AG10803 (cell line): ENCODE results near the gene CNNM1.

Experiments used
- DNase-seq: peaks from one replicate; pipeline ENCODE4 v3.0.0; 2010; ENCODE audit warnings: low read depth
- H3K4me3 ChIP-seq: 2 replicates; pipeline ENCODE4 v1.5.1; 2011; ENCODE audit warnings: mild to moderate bottlenecking, low read length, control low read depth
- CTCF ChIP-seq: conservative IDR thresholded peaks from 2 replicates; pipeline ENCODE4 v1.5.1; 2011; ENCODE audit warnings: mild to moderate bottlenecking, low read length, control low read depth, inconsistent platforms

CNNM1 gene

DNA sequence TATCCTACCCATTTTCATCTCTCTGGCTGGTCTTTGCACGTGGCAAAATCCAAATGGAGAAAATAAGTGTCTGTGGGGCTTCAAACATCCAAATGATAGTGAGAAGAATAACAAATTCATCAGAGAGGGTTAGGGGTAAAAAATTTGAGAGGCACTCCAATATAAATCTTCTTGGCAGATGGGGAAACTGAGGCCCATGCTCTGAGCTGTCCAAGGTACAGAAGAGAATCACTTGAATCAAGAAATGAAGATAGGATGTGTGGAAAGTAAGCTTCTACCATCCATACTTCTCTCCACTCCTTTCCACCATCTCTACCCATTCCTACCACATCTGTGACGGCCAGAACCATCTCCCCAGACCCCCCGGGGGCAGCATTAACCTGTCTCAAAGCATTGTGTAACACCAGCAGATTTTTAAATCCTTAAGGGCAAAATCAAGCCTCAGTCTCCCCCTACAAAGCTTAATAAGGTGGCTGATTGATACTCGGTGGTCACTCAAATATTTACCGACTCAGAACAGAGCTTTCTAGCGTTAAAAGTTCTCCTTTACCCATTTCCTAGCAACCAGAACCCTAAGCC lies 100.5 kb downstream of the CNNM1 start:
- peak overlapping the region; percentile 100 for H3K4me3 ChIP-seq
- no peak for TF ChIP-seq CTCF
- no peak for DNase-seq

DNA sequence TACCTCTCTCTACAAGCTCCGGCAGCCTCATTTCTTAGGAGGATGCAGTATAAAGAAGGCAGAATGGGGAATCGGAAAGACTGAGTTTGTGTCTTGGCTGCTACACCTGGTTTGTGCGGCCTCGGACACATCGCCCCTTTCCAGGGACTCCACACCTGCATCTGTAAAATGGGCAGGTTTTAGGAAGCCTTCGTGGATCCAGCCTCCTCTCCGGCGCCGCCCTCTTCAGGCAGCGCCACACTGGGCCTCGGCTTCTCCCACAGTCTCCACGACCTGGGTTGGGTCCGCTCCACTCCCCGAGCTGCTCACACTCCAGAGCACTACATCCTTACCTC lies 100.9 kb downstream of the CNNM1 start:
- TF ChIP-seq CTCF = peak; percentile 14; the same call in 1 of the 2 replicates
- peak overlapping the region; percentile 100 for H3K4me3 ChIP-seq
- peak; percentile 35 for DNase-seq

DNA sequence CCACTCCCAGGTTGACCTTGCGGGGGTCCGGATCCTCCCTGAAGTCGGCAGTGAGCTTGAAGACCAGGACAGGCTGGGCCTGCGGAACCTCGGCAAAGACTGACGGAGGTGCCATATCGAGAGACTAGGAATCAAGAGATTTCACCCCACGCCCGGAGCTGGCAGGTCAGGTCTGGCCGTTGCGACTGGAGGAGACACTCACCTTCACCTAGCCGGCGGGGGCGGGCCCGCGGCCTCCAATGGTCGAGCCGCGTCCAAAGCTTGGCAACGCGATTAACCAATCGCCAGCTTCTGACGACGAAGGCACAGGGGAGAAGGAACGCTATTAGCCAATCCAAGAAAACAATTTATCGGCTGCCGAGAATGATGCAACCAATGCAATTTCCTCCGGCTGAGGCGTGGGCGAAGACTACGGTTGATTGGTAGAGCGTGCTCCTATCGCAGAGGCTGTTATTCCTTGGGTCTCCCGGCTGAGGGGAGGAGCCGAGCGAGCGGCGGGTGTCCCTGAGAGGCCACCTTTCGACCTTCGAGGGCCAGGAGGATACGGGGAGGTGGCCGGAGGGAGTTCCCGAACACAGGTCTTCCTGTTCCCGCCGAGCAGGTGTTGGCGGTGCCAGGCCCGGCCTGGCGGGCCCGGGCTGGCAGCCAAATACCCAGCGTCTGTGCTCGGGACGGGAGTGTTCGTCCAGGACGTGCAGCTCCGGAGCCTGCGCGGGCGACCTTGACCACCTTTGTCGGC lies 101.5 kb downstream of the CNNM1 start, which contains the start of gene GOT1:
Gene GOT1 (minus strand): TSS at position 174 of the 739 bp plus-strand sequence. CDS start 59 bp downstream, at position 115.
- H3K4me3 ChIP-seq = peak within 1 kb of the TSS; percentile 100
- peak; percentile 99 for DNase-seq
- TF ChIP-seq CTCF = no peak

DNA sequence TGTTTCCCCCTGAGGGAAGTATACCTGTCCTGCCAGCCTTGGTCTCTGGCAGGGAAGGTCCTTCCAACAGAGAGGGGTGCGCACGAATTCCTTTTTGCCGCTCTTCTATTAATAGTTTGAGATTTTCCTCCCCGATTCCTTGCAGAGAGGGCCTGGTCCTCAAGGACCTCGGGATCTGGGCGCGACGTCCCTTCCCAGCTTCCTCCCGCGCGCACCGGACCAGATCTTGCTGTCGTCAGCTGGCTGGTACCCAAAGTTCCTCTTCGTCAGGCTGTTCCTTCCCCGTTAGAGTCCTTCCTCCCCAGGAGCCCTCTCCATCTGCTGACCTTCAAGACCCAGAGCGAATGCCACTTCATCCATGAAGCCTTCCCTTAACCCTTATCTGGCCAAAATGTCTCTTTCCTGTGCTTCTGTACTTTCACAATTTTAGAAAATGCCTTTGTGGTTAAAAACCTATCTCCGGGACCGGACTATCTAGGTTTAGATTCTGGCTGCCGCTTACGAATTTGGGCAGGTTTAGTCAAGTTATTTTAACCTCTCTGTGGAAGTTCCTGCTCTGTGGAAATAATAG lies 102.1 kb downstream of the CNNM1 start:
- H3K4me3 ChIP-seq = peak overlapping the region; percentile 96
- peak; percentile 58 for DNase-seq
- no peak for TF ChIP-seq CTCF

DNA sequence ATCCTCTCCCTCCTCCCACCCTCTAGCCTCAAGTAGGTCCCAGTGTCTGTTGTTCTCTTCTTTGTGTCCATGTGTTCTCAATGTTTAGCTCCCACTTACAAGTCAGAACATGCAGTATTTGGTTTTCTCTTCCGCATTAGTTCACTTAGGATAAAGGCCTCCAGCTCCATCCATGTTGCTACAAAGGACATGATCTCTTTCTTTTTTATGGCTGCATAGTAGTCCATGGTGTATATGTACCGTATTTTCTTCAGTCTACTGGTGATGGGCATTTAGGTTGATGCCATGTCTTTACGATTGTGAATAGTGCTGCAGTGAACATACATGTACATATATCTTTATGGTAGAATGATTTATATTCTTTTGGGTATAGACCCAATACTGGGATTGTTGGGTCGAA lies 102.9 kb downstream of the CNNM1 start:
- DNase-seq = no peak
- peak overlapping the region; percentile 96; the same call in 1 of the 2 replicates for H3K4me3 ChIP-seq
- no peak for TF ChIP-seq CTCF

GRCh38 chr10:99432881-99433280 lies 103.7 kb downstream of the CNNM1 start:
- no peak overlapping the region for H3K4me3 ChIP-seq
- no peak for TF ChIP-seq CTCF
- no peak for DNase-seq
